Measurements from ENCODE around the gene IQSEC1. TPM values are rescaled to one million over a fixed set of nuclear protein-coding genes. Genes with fewer than 3 reads are reported as not detected.

IQSEC1 gene
- polyA plus RNA-seq, 3 donors, result 17.7 to 61.7 (median 30.3) TPM

GRCh38 chr3:12926660-12927059 is 146.6 kb downstream of the IQSEC1 start:
- H3K4me1 ChIP-seq (ENCODE audit: control insufficient read depth in 1 of 2, insufficient read depth in 2 of 2, low read length in 2 of 2), result no peaks in the 10 kb centered on the region

GRCh38 chr3:12925648-12926047 is 147.6 kb downstream of the IQSEC1 start:
- Histone ChIP-seq H3K36me3 (replicated peaks in 1 of 2; ENCODE audit: control insufficient read depth in 1 of 2, insufficient read depth in 2 of 2, low read length in 2 of 2) (peaks cover 91 to 100% of the 10 kb centered on the region in 2 donors), H3K79me2 (ENCODE audit: insufficient read depth, low read length) (peaks cover 8% of the 10 kb centered on the region)

More at GRCh38 chr3:12926660-12927059, 146.6 kb downstream of the IQSEC1 start:
- no peak overlapping the region for H3K27ac ChIP-seq (ENCODE audit: low read depth in 1 of 2, low read length in 2 of 2)
- 100% methylated on average over 4 of the region's 7 CpGs for WGBS (ENCODE audit: insufficient coverage)
- peaks cover 91 to 100% of the 10 kb centered on the region in 2 donors for H3K36me3 ChIP-seq (replicated peaks in 1 of 2; ENCODE audit: control insufficient read depth in 1 of 2, insufficient read depth in 2 of 2, low read length in 2 of 2)
- Mint-ChIP-seq H3K27me3 (ENCODE audit: low read depth in 3 of 3) (no peaks in the 10 kb centered on the region), H3K27ac (no peak overlapping the region), H3K9me3 (peaks cover 0 to 2% (median 0%) of the 10 kb centered on the region in 7 donors), H3K36me3 (peaks cover 91 to 97% of the 10 kb centered on the region in 2 donors), H3K4me1 (no peaks in the 10 kb centered on the region), H3K4me3 (no peak overlapping the region)
- no peaks in the 10 kb centered on the region for H3K27me3 ChIP-seq (ENCODE audit: control insufficient read depth in 2 of 2, insufficient read depth in 2 of 2, low read length in 2 of 2)
- peaks cover 14% of the 10 kb centered on the region for H3K79me2 ChIP-seq (ENCODE audit: insufficient read depth, low read length)
- H3K4me3 ChIP-seq (replicated peaks in 1 of 3; ENCODE audit: low read depth in 2 of 3, low read length in 3 of 3), result no peak overlapping the region
- H3K9me3 ChIP-seq (replicated peaks in 1 of 2; ENCODE audit: control insufficient read depth in 1 of 2, insufficient read depth in 1 of 2, low read length in 2 of 2), result no peaks in the 10 kb centered on the region
- no peak overlapping the region for H3K4me2 ChIP-seq (replicated peaks; ENCODE audit: extremely low read depth, low read length, poor library complexity, severe bottlenecking)
- H4K20me1 ChIP-seq (ENCODE audit: insufficient read depth, low read length), result peaks cover 100% of the 10 kb centered on the region
- no peak overlapping the region for H3K9ac ChIP-seq (ENCODE audit: insufficient read depth, low read length, poor library complexity, severe bottlenecking)
- intact Hi-C loops (cut with micrococcal nuclease), result no loop called here
- no peak overlapping the region for H2AFZ ChIP-seq (ENCODE audit: insufficient read depth, low read depth, low read length, poor library complexity, severe bottlenecking)
- DNase-seq, result no peak
- TF ChIP-seq CTCF (IDR thresholded peaks at IDR 0.05), result no peak

More at GRCh38 chr3:12925648-12926047, 147.6 kb downstream of the IQSEC1 start:
- H3K36me3 Mint-ChIP-seq, result peaks cover 94 to 99% of the 10 kb centered on the region in 2 donors
- no peak overlapping the region for H3K4me3 ChIP-seq (replicated peaks in 1 of 3; ENCODE audit: low read depth in 2 of 3, low read length in 3 of 3)
- H3K27ac ChIP-seq (ENCODE audit: low read depth in 1 of 2, low read length in 2 of 2), result no peak overlapping the region
- H3K4me3 Mint-ChIP-seq, result no peak overlapping the region
- no peaks in the 10 kb centered on the region for H3K4me1 Mint-ChIP-seq
- H3K9ac ChIP-seq (ENCODE audit: insufficient read depth, low read length, poor library complexity, severe bottlenecking), result no peak overlapping the region
- 96% methylated on average over 7 of the region's 7 CpGs for WGBS (ENCODE audit: insufficient coverage)
- no peaks in the 10 kb centered on the region for H3K27me3 ChIP-seq (ENCODE audit: control insufficient read depth in 2 of 2, insufficient read depth in 2 of 2, low read length in 2 of 2)
- peaks cover 100% of the 10 kb centered on the region for H4K20me1 ChIP-seq (ENCODE audit: insufficient read depth, low read length)
- no peaks in the 10 kb centered on the region for H3K9me3 ChIP-seq (replicated peaks in 1 of 2; ENCODE audit: control insufficient read depth in 1 of 2, insufficient read depth in 1 of 2, low read length in 2 of 2)
- intact Hi-C loops (cut with micrococcal nuclease), result no loop called here
- no peak overlapping the region for H3K27ac Mint-ChIP-seq
- no peak overlapping the region for H2AFZ ChIP-seq (ENCODE audit: insufficient read depth, low read depth, low read length, poor library complexity, severe bottlenecking)
- DNase-seq, result no peak
- no peaks in the 10 kb centered on the region for H3K27me3 Mint-ChIP-seq (ENCODE audit: low read depth in 3 of 3)
- H3K4me2 ChIP-seq (replicated peaks; ENCODE audit: extremely low read depth, low read length, poor library complexity, severe bottlenecking), result no peak overlapping the region
- no peaks in the 10 kb centered on the region for H3K4me1 ChIP-seq (ENCODE audit: control insufficient read depth in 1 of 2, insufficient read depth in 2 of 2, low read length in 2 of 2)
- peaks cover 0 to 2% (median 0%) of the 10 kb centered on the region in 7 donors for H3K9me3 Mint-ChIP-seq
- TF ChIP-seq CTCF (IDR thresholded peaks at IDR 0.05), result no peak
